ENCODE data around the gene ABCA3. TPM values are rescaled to one million over a fixed set of nuclear protein-coding genes. Genes with fewer than 3 reads are reported as not detected.

Gene ABCA3
- polyA plus RNA-seq, 1 donor from 2014 or later: 30.7 TPM

DNA sequence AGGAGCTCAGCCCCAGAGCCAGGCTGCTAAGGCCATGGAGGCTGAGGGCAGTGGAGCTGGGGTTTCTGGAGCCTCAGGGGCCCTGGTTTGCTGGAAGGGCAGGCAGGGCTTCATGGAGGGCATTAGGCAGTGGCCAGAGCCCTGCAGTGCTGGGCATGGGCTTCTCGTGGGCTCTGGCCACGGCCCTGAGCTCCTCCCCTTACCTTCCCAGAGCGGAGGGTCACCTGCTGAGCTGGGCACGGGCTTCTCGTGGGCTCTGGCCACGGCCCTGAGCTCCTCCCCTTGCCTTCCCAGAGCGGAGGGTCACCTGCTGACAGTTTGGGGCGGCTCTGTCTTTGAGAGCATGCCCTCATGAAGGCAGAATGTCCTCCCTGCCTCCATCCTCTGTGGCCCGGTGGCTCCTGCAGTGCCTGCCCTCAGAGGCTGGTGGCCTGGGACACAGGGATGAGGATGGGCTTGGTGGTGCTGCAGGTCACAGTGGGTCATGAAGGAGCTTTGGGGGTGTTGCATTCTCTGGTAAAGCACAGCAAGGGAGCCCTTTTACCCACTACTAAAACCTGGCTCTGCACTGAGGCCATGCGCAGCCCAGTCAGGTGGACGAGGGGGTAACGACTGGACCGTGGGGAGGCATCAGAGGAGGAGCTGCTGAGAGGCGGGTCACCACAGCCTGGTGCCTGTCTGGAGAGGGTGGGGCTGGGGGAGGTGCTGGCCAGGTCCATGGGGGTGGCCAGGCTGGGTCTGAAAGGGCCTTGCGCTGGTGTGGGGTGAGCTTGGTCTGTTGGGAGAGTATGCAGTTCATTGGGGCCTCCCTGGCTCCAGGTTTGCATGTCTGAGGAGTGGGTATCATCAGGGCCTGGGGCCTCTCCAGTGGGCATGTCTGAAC is 69.7 kb downstream of the ABCA3 start:
- no peak overlapping the region for H3K27ac ChIP-seq (ENCODE audit: low read length)

DNA sequence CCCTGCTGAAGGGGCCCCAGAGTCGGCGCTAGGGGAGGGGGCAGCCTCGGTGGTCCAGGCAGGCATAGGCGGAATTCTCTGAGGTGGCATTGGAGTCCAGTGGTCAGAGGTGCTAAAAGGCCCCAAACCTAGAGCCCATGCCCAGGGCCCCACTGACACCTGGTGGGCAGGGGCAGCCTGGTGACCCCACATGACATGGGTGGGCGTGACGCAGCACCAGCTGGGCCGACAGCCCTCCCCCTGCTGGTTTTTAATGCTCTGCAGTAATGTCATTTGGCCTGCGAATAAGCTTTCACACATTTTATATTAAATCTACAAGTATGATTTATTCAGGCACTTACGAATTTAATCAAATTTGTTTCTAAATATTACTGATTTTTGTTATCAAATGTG is 70.5 kb downstream of the ABCA3 start:
- H3K4me2 ChIP-seq (ENCODE audit: low read length): no peak overlapping the region
- H3K9me2 ChIP-seq (ENCODE audit: insufficient read depth, low read length): no peaks in the 10 kb centered on the region
- H3K27me3 ChIP-seq (ENCODE audit: insufficient read depth, low read depth, low read length): no peaks in the 10 kb centered on the region
- TF ChIP-seq EP300 (conservative IDR thresholded peaks at IDR 0.05; ENCODE audit: poor library complexity, severe bottlenecking) (no peak), RAD21 (conservative IDR thresholded peaks at IDR 0.05) (no peak), EZH2 (IDR thresholded peaks at IDR 0.05; ENCODE audit: borderline replicate concordance, insufficient read depth, low read length, poor library complexity, severe bottlenecking) (no peak), SMC3 (conservative IDR thresholded peaks at IDR 0.05; ENCODE audit: poor library complexity) (no peak), TAF1 (IDR thresholded peaks at IDR 0.05; ENCODE audit: low read depth) (no peak)
- TF ChIP-seq, protein P1, sequence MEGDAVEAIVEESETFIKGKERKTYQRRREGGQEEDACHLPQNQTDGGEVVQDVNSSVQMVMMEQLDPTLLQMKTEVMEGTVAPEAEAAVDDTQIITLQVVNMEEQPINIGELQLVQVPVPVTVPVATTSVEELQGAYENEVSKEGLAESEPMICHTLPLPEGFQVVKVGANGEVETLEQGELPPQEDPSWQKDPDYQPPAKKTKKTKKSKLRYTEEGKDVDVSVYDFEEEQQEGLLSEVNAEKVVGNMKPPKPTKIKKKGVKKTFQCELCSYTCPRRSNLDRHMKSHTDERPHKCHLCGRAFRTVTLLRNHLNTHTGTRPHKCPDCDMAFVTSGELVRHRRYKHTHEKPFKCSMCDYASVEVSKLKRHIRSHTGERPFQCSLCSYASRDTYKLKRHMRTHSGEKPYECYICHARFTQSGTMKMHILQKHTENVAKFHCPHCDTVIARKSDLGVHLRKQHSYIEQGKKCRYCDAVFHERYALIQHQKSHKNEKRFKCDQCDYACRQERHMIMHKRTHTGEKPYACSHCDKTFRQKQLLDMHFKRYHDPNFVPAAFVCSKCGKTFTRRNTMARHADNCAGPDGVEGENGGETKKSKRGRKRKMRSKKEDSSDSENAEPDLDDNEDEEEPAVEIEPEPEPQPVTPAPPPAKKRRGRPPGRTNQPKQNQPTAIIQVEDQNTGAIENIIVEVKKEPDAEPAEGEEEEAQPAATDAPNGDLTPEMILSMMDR (IDR thresholded peaks at IDR 0.05; ENCODE audit: poor library complexity, severe bottlenecking): no peak
- TF ChIP-seq, protein P2, sequence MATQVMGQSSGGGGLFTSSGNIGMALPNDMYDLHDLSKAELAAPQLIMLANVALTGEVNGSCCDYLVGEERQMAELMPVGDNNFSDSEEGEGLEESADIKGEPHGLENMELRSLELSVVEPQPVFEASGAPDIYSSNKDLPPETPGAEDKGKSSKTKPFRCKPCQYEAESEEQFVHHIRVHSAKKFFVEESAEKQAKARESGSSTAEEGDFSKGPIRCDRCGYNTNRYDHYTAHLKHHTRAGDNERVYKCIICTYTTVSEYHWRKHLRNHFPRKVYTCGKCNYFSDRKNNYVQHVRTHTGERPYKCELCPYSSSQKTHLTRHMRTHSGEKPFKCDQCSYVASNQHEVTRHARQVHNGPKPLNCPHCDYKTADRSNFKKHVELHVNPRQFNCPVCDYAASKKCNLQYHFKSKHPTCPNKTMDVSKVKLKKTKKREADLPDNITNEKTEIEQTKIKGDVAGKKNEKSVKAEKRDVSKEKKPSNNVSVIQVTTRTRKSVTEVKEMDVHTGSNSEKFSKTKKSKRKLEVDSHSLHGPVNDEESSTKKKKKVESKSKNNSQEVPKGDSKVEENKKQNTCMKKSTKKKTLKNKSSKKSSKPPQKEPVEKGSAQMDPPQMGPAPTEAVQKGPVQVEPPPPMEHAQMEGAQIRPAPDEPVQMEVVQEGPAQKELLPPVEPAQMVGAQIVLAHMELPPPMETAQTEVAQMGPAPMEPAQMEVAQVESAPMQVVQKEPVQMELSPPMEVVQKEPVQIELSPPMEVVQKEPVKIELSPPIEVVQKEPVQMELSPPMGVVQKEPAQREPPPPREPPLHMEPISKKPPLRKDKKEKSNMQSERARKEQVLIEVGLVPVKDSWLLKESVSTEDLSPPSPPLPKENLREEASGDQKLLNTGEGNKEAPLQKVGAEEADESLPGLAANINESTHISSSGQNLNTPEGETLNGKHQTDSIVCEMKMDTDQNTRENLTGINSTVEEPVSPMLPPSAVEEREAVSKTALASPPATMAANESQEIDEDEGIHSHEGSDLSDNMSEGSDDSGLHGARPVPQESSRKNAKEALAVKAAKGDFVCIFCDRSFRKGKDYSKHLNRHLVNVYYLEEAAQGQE (IDR thresholded peaks at IDR 0.05; ENCODE audit: borderline replicate concordance): no peak
- H3K4me3 ChIP-seq (ENCODE audit: low read length): peak overlapping the region; percentile 98
- H4K20me1 ChIP-seq (ENCODE audit: insufficient read depth): no peaks in the 10 kb centered on the region
- no peaks in the 10 kb centered on the region for H3F3A ChIP-seq (ENCODE audit: insufficient read depth, low read length, poor library complexity, severe bottlenecking)
- no peak overlapping the region for H3K27ac ChIP-seq (ENCODE audit: low read length)
- peaks cover 15% of the 10 kb centered on the region for H3K79me2 ChIP-seq (replicated peaks; ENCODE audit: insufficient read depth, low read length)
- no peak overlapping the region for H2AFZ ChIP-seq (ENCODE audit: low read depth, low read length)
- no peak overlapping the region for H3K9ac ChIP-seq (ENCODE audit: low read length)
- H3K9me3 ChIP-seq (ENCODE audit: low read length): no peaks in the 10 kb centered on the region
- H3K36me3 ChIP-seq (ENCODE audit: insufficient read depth, low read length): no peaks in the 10 kb centered on the region

More for the DNA sequence above, 69.7 kb downstream of the ABCA3 start:
- H3K4me3 ChIP-seq (ENCODE audit: low read length): no peak overlapping the region
- H3K9me2 ChIP-seq (ENCODE audit: insufficient read depth, low read length): no peaks in the 10 kb centered on the region
- H4K20me1 ChIP-seq (ENCODE audit: insufficient read depth): no peaks in the 10 kb centered on the region
- no peak overlapping the region for H3K9ac ChIP-seq (ENCODE audit: low read length)
- no peaks in the 10 kb centered on the region for H3K36me3 ChIP-seq (ENCODE audit: insufficient read depth, low read length)
- no peak overlapping the region for H2AFZ ChIP-seq (ENCODE audit: low read depth, low read length)
- TF ChIP-seq, protein P1 (IDR thresholded peaks at IDR 0.05; ENCODE audit: poor library complexity, severe bottlenecking): no peak
- TF ChIP-seq EZH2 (IDR thresholded peaks at IDR 0.05; ENCODE audit: borderline replicate concordance, insufficient read depth, low read length, poor library complexity, severe bottlenecking): no peak
- TF ChIP-seq RAD21 (conservative IDR thresholded peaks at IDR 0.05): no peak
- no peak for TF ChIP-seq MXI1 (conservative IDR thresholded peaks at IDR 0.05; ENCODE audit: poor library complexity, severe bottlenecking)
- TF ChIP-seq, protein P2 (IDR thresholded peaks at IDR 0.05; ENCODE audit: borderline replicate concordance): no peak
- TF ChIP-seq POLR2AphosphoS5 (IDR thresholded peaks at IDR 0.05): no peak
- TF ChIP-seq SMC3 (conservative IDR thresholded peaks at IDR 0.05; ENCODE audit: poor library complexity): no peak
- TF ChIP-seq TAF1 (IDR thresholded peaks at IDR 0.05; ENCODE audit: low read depth): no peak
- no peak for TF ChIP-seq EP300 (conservative IDR thresholded peaks at IDR 0.05; ENCODE audit: poor library complexity, severe bottlenecking)
- H3K4me2 ChIP-seq (ENCODE audit: low read length): no peak overlapping the region
- H3K79me2 ChIP-seq (replicated peaks; ENCODE audit: insufficient read depth, low read length): peaks cover 9% of the 10 kb centered on the region
- no peaks in the 10 kb centered on the region for H3F3A ChIP-seq (ENCODE audit: insufficient read depth, low read length, poor library complexity, severe bottlenecking)
- no peaks in the 10 kb centered on the region for H3K9me3 ChIP-seq (ENCODE audit: low read length)
- no peaks in the 10 kb centered on the region for H3K27me3 ChIP-seq (ENCODE audit: insufficient read depth, low read depth, low read length)
